Activated CD4-positive, CD25-positive, alpha-beta regulatory T cell (primary cell): ENCODE measurements around the gene NUAK2.

Experiments used
- DNase-seq, 4 experiments: peaks; one replicate each; lab custom pipeline; 2025; lab: John Stamatoyannopoulos, UW

The NUAK2 gene

DNA sequence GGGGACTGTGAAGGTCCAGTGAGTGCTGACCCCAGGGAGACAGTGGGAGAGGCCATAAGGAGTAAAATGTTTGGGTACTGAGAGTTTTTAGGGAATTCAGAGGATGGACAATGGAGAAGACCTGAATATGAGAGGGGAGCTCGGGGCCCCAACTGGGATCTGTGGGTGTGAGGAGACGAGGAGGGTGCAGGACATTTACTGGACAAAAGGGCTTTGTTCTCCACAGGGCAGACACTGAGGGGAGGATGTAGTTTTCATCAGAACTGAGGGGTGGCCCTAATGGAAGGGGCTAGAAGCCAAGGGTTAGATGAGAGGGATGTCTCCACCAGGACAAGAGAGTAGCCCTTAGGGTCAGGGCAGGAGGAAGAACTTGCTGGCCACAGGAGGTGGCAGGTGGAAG lies 63.8 kb downstream of the NUAK2 start:
- no peak for DNase-seq

DNA sequence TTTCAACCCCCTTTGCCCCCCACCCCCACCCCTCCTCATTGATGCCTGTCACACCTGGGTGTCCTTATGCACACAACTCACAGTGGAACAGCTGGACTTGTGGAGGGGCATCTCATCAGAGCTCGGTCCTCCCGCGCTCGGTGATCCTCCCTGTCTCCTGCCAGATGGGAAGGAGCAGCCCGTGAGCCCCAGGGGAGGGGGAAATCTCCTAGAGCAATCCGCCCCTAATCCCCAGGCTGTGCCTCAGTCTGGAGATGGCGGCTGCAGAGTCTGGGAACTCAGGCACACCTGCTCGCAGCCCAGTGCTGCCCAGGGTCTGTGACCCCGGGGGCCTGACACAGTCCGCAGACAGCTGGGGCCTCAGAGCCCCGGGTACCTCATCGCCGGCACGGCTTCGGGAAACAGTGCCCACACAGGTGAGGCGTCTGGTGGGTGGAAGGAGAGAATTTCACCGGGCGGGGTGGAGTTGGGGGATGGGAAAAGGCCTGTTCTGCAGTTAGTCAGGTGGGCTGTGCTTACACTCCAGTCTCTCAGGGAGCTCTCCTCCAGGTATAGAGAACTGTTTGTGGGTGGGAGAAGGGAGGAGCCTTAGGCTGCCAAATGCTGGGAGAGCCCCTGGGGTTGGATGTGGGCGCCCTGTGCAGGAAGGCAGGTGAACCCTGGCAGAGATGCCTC lies 64.5 kb downstream of the NUAK2 start:
- DNase-seq = no peak

DNA sequence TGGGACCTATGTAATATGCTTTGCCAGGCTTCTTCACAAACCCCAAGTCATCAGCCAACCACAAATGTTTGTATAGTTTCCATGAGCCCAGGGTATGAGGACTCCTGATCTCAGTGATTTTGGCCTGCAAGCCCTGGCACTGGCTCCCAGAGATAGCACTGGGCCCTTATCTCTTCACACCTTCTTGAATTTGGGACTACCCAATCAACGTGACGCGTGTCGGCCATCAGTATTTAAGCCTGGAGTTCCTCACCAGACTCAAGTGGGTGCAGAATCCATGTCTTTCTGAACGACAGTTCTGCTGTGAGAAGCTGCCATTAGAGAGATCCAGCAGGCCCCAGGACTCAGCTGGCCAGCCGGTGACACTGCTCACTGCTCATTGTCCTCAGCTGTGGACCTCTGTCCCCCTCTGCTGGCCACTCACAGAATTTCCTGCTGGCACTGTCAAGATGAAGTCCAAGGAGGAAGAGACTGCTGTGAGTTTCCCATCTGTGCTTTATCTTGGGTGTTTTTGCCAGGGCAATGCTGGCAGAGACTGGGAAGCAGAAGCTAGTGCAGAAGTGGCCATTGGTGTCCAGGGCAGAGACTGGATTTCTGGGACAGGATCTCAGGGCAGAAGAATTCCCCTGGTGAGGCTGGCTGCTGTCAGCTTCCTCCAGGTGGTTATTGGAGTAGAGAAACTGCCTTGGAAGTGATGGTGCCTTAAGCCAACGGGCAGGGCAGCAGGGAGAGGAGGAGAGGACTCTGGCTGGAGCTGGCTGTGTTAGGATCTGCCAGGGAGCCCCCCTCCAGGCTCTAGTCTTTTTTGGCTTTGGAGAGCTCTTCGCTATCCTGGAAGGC lies 65.4 kb downstream of the NUAK2 start:
- peak; percentile 62 to 83 (median 66) for DNase-seq
